Activated CD4-positive, CD25-positive, alpha-beta regulatory T cell treated with anti-CD3 and anti-CD28 coated beads, Interleukin-2, amount 50 U/mL, for 16 hours (primary cell): ENCODE results near the gene TRIM52.

Source experiments
- DNase-seq: peaks from one replicate; pipeline ENCODE4 v3.0.0-alpha.2; 2020; ENCODE audit warnings: low read depth, low spot score

Gene TRIM52

DNA sequence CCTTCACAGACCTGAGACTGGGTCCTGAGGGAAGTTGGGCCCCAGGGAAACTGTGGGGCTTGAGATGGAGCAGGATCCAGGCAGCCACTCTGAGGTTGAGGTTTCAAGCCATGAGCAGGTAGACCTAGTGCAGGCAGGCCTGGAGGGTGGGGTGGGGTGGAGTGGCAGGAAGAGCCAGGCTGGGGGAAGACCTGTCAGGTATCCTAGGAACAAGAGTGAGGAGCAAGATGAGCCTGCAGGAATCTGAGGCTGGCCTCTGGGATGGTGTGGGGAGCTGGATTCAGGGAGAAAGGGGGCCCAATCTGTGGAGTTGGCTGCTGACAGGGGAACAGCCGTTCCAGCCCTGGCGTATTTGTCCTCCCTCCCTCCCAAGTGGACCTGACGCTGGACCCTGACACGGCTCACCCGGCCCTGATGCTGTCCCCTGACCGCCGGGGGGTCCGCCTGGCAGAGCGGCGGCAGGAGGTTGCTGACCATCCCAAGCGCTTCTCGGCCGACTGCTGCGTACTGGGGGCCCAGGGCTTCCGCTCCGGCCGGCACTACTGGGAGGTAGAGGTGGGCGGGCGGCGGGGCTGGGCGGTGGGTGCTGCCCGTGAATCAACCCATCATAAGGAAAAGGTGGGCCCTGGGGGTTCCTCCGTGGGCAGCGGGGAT lies 27.0 kb downstream of the TRIM52 start:
- no peak for DNase-seq

- DNase-seq, result no peak
Observed at GRCh38 chr5:181233088-181233800, 27.7 kb downstream of the TRIM52 start.

DNA sequence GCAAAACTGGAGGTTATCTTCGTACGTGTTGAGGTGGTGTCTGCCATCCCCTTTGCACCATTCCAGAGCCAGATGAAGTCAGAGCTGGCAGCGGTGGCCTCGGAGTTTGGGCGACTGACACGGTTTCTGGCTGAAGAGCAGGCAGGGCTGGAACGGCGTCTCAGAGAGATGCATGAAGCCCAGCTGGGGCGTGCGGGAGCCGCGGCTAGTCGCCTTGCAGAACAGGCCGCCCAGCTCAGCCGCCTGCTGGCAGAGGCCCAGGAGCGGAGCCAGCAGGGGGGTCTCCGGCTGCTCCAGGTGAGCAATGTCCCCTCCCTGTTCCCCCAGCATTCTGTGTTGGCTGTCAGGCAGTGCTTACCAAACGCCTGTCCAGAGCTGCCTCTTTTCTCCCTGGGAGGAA lies 28.4 kb downstream of the TRIM52 start:
- DNase-seq, result no peak

DNA sequence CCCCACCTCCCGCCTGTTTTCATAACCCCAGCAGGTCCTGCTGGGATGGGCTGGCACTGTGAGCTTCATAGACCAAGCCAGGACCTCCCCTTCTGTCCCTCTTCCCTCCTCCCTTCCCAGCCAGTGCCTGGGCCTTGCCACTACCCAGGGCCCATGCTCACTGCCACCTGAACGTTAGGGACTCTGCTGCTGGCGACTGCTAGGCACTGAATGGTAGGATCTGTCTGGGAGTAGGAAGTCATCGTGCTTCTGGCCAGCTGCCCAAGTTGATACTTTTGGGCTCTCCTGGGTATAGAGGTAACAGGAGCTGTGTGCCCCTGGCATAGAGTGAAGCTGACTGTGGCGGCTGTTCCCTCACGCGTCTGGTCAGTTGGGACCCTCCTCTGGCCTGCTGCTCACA lies 29.5 kb downstream of the TRIM52 start:
- DNase-seq, result no peak

- DNase-seq, result no peak
Observed at GRCh38 chr5:181230551-181230950, 30.4 kb downstream of the TRIM52 start.

DNA sequence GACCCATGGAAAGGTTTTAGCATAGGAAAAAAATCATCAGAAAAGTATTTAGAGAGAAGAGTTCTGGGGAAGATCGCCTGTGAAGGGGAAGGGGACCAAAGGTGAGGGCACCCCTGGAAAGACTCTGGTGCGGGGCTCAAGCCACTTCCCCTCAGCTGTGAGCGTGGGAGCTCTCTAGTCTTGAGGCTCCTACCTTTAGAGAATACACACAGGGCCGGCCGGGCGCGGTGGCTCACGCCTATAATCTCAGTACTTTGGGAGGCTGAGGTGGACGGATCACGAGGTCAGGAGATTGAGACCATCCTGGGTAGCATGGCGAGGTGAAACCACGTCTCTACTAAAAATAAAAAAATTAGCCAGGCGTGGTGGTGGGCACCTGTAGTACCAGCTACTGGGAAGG lies 30.9 kb downstream of the TRIM52 start:
- DNase-seq, result no peak

DNA sequence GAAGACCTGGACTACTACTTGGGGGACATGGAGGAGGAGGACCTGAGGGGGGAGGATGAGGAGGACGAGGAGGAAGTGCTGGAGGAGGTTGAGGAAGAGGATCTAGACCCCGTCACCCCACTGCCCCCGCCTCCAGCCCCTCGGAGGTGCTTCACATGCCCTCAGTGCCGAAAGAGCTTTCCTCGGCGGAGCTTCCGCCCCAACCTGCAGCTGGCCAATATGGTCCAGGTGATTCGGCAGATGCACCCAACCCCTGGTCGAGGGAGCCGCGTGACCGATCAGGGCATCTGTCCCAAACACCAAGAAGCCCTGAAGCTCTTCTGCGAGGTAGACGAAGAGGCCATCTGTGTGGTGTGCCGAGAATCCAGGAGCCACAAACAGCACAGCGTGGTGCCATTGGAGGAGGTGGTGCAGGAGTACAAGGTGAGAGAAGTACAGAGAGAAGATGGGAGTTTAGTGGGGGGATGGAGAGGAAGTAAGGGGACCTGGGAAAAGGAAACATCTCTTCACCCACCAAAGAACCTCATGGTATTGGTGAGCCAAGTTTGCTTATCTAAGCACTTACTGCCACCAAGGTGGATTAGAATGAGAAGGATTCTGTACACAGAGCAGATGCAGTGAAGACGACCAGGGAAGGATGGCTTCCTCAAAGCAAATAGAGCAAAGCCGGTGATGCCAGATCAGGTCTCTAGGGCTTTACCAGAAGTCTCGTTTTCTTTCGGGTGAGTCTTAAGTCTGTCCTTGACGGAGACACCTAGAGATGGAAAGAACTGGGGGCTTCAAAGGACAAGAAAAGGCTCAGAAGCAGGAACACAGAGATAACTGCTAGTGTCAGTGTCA lies 36.3 kb downstream of the TRIM52 start:
- no peak for DNase-seq

DNA sequence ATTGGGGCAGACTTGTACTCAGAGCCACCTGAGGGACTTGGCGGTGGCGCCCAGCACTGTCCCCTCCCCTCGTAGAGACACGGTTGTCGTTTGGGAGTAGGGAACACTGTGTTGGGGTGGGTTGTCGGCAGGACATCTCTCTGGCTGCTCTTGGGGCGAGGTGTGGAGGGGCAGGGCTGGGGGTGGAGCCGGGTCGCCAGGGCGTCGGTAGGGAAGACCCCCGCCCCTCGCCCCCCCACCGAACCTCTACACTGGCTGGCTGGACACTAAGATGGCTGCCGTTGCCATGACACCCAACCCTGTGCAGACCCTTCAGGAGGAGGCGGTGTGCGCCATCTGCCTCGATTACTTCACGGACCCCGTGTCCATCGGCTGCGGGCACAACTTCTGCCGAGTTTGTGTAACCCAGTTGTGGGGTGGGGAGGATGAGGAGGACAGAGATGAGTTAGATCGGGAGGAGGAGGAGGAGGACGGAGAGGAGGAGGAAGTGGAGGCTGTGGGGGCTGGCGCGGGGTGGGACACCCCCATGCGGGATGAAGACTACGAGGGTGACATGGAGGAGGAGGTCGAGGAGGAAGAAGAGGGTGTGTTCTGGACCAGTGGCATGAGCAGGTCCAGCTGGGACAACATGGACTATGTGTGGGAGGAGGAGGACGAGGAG lies 37.1 kb downstream of the TRIM52 start:
- no peak for DNase-seq

DNA sequence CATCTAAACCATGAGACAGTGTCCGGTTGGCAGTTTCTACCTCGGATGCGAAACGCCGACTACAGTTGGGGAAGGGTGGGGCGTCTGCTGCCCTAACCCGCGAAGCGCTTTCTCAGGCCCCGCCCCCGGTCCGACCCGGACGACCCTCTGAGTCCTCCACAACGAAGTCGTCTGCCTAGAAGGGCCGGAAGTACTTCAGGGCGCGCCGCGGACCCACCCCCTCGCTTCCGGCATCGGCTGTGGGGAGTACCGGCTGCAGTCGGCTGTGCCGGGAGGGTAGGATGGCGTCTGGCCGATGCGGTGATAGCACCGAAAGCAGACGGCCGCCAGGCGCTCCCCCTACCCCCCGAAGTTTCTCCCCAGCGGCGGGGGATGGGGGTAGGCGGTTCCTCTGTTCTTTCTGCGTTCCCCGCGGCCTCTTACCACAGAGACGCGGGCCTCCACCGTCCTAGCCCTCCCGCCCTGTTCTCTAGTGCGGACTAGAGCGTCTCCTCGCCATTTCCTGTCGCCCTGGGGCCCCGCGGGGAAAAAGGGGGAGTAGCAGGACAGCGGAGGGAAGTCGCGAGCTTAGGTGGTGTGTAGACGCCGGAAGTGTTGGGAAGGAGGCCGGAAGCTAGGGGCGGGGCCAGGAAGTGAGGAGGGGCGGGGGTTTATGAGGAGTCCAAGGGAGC lies 37.8 kb downstream of the TRIM52 start, which contains the start of gene TRIM41:
Gene TRIM41 (plus strand): TSS at position 224 of the 671 bp plus-strand sequence. CDS start 719 bp downstream, outside the sequence.
- DNase-seq, result peak; percentile 94

GRCh38 chr5:181222630-181223057 lies 38.3 kb downstream of the TRIM52 start:
- no peak for DNase-seq

DNA sequence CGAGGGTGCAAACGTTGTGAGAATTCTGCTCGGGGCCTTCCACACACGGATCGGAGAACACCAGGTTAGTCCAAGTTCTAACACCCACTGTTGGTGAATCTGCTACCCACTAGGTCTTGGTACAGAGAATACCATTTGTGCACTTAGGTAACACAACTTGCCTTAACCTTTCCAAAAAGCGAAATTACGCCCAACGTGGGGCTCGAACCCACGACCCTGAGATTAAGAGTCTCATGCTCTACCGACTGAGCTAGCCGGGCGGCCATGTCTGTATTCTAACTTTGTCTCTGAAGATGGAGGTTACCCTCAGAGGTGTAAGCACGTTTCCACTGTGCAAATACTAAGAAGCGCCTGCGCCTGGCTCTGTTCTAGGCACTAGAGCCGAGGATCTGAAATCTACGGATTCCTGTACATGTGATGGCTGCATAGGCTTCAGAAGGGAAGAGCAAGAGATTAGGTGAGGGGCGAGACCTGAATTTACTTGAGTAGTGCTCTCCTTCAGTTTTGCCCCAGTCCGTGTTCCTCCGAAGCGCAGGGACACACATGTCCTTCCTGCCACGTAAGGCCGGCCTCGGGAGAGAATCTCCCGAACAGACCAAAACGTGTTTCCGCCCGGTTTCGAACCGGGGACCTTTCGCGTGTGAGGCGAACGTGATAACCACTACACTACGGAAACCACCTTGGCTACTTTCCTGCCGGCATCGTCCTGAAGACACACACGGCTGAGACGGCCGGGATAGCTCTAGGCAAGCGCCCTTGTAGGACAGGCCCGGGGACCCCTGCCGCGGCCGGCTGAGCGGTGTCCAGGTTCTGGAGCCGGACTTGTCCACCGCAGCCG lies 38.9 kb downstream of the TRIM52 start:
- DNase-seq, result peak; percentile 95

- DNase-seq, result no peak
Observed at GRCh38 chr5:181221105-181221791, 39.7 kb downstream of the TRIM52 start.

- DNase-seq, result no peak
Observed at GRCh38 chr5:181220178-181220515, 40.8 kb downstream of the TRIM52 start.

GRCh38 chr5:181219262-181220177 lies 41.4 kb downstream of the TRIM52 start:
- no peak for DNase-seq

DNA sequence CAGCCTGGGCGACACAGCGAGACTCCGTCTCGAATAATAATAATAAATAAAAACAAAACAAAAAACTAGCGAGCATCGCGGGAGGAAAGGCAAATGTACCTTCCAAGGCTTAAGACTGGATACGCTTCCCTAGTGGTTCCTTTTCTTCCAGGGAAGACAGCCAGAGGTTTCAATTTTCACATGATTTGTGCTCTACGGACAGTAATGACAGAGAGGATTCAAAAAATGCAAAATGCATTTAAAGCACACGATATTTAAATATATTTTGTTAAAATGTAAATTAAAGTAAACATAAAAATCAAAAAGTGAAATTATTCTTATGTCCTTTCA lies 42.2 kb downstream of the TRIM52 start:
- DNase-seq, result no peak

GRCh38 chr5:181217803-181218062 lies 43.2 kb downstream of the TRIM52 start:
- DNase-seq, result no peak

GRCh38 chr5:181217111-181217802 lies 43.7 kb downstream of the TRIM52 start:
- DNase-seq, result no peak
